GM21737 (cell line): ENCODE results near the gene ADGRG4.
"Not testable (repeated sequence)": the region's sequence is repeated elsewhere in the genome, so short reads cannot be mapped to it uniquely, and the experiment has no call there.

Experiments
- ATAC-seq: cut with Tn5 transposase; IDR thresholded peaks from one replicate; pipeline ENCODE4 v1.9.1; 2021; ENCODE audit warnings: mild to moderate bottlenecking, moderate library complexity; ENCODE audit not compliant: unreplicated experiment

ADGRG4 gene

GRCh38 chrX:136376713-136377112 lies 76.0 kb downstream of the ADGRG4 start:
- no peak for ATAC-seq

- no peak for ATAC-seq
These were observed 79.4 kb downstream of the ADGRG4 start for GRCh38 chrX:136380010-136380769.

- no peak for ATAC-seq
These were observed 85.4 kb downstream of the ADGRG4 start for GRCh38 chrX:136386173-136386572.

GRCh38 chrX:136386826-136387225 lies 86.1 kb downstream of the ADGRG4 start:
- ATAC-seq, result no peak

- no peak for ATAC-seq
These were observed 87.3 kb downstream of the ADGRG4 start for GRCh38 chrX:136387951-136388502.

GRCh38 chrX:136390921-136391320 lies 90.2 kb downstream of the ADGRG4 start:
- ATAC-seq, result no peak

GRCh38 chrX:136395271-136395670 lies 94.5 kb downstream of the ADGRG4 start:
- no peak for ATAC-seq

GRCh38 chrX:136397001-136397400 lies 96.2 kb downstream of the ADGRG4 start:
- no peak for ATAC-seq

- ATAC-seq, result no peak
These were observed 104.4 kb downstream of the ADGRG4 start for GRCh38 chrX:136405126-136405525.

- no peak for ATAC-seq
These were observed 117.0 kb downstream of the ADGRG4 start for GRCh38 chrX:136417806-136418205.

- no peak for ATAC-seq
These were observed 120.6 kb downstream of the ADGRG4 start for GRCh38 chrX:136421338-136421737.

- ATAC-seq, result no peak
These were observed 123.0 kb downstream of the ADGRG4 start for GRCh38 chrX:136423724-136424123.

- ATAC-seq, result no peak
These were observed 125.2 kb downstream of the ADGRG4 start for GRCh38 chrX:136425996-136426395.

GRCh38 chrX:136431625-136432024 lies 130.9 kb downstream of the ADGRG4 start:
- no peak for ATAC-seq

GRCh38 chrX:136437774-136438173 lies 137.0 kb downstream of the ADGRG4 start:
- ATAC-seq, result no peak

GRCh38 chrX:136438192-136438591 lies 137.4 kb downstream of the ADGRG4 start:
- no peak for ATAC-seq

GRCh38 chrX:136445674-136446073 lies 144.9 kb downstream of the ADGRG4 start:
- ATAC-seq, result not testable (repeated sequence)

GRCh38 chrX:136446208-136446607 lies 145.4 kb downstream of the ADGRG4 start:
- ATAC-seq, result no peak

GRCh38 chrX:136447308-136447707 lies 146.5 kb downstream of the ADGRG4 start:
- ATAC-seq, result no peak

- ATAC-seq, result no peak
These were observed 147.2 kb downstream of the ADGRG4 start for GRCh38 chrX:136447968-136448367.

GRCh38 chrX:136450050-136450830 lies 149.5 kb downstream of the ADGRG4 start:
- no peak for ATAC-seq

- no peak for ATAC-seq
These were observed 151.9 kb downstream of the ADGRG4 start for GRCh38 chrX:136452614-136453013.
